K562 (cell line): Measurements from ENCODE around the gene CYRIA. TPM values are rescaled to one million over a fixed set of nuclear protein-coding genes. Genes with fewer than 3 reads are reported as not detected.

Experiments
- ATAC-seq: fragments of 200-7000 bp; cut with Tn5 transposase; 3 replicates; pipeline ENCODE4 v1.9.1; 2020; ENCODE audit warnings: moderate library complexity
- BruUV-seq: library from RNA; stranded (reverse); fragments of 400-500 nt; replicated peaks from 2 replicates; lab custom pipeline; 2021; lab: Mats Ljungman, UMichigan
- CTCF ChIA-PET: fragments of 300-600 bp; formaldehyde crosslinking; extraction: SDS; loops from one replicate; lab custom pipeline; 2021; ENCODE audit warnings: low intra/inter-chr PET ratio; lab: Yijun Ruan, JAX
- POLR2A ChIA-PET: fragments of 300-600, 350-650 bp; sonication (Branson Sonifier 250); formaldehyde crosslinking; extraction: SDS; loops from one replicate; lab custom pipeline; 2021; ENCODE audit warnings: antibody characterized with exemption, inconsistent platforms; lab: Yijun Ruan, JAX
- DNase-seq, 4 experiments: peaks; one replicate each; pipeline versions ENCODE4 v3.0.0 to v3.0.0-alpha.2; 2011 to 2018; ENCODE audit warnings: low spot score in 3 of 4, mixed read lengths in 3 of 4; ENCODE audit errors: extremely low read depth in 1 of 4
- FAIRE-seq: peaks from 2 replicates; lab custom pipeline; 2011; peaks lifted over from hg19 to GRCh38; lab: Jason Lieb, UNC
- H2AFZ ChIP-seq: 2 replicates; pipeline ENCODE4 v1.6.0; 2011; ENCODE audit warnings: low read depth, low read length, control low read depth, inconsistent platforms
- H3K27ac ChIP-seq: fragments of 200-600 bp; 3 replicates; pipeline ENCODE4 v1.8.0; 2011; ENCODE audit warnings: low read depth, mild to moderate bottlenecking, control low read depth, inconsistent platforms, low read length, moderate library complexity, mixed read lengths; ENCODE audit errors: extremely low read depth
- H3K27me3 ChIP-seq, 2 experiments: fragments of 300-600 bp in 1 of 2; 2 replicates in 1 of 2; 3 replicates in 1 of 2; pipeline versions ENCODE4 v1.6.0 to v1.8.0; 2011; ENCODE audit warnings: inconsistent platforms in 2 of 2, low read length in 2 of 2, mild to moderate bottlenecking in 1 of 2, mixed read lengths in 1 of 2, moderate library complexity in 1 of 2; ENCODE audit not compliant: control insufficient read depth in 2 of 2, insufficient read depth in 2 of 2
- H3K36me3 ChIP-seq: fragments of 300-600 bp; 3 replicates; pipeline ENCODE4 v1.8.0; 2011; ENCODE audit warnings: mild to moderate bottlenecking, low read length, inconsistent platforms; ENCODE audit not compliant: control insufficient read depth, insufficient read depth
- H3K4me1 ChIP-seq, 2 experiments: fragments of 200-600 bp in 1 of 2; replicated peaks in 1 of 2; 2 replicates in 1 of 2; 3 replicates in 1 of 2; pipeline versions ENCODE4 v1.5.1 to v1.8.0; 2011; ENCODE audit warnings: inconsistent platforms in 2 of 2, low read length in 2 of 2, mild to moderate bottlenecking in 1 of 2, mixed read lengths in 1 of 2, moderate library complexity in 1 of 2; ENCODE audit not compliant: control insufficient read depth in 2 of 2, insufficient read depth in 2 of 2
- H3K4me2 ChIP-seq: 2 replicates; pipeline ENCODE4 v1.6.1; 2011; ENCODE audit warnings: low read length, control low read depth, inconsistent platforms, mixed read lengths; ENCODE audit not compliant: insufficient read depth
- H3K4me3 ChIP-seq: fragments of 200-600 bp; sonication (generic), shearing (Covaris generic); 2 replicates; pipeline ENCODE4 v1.5.1; 2016; ENCODE audit warnings: control low read depth, inconsistent platforms
- H3K79me2 ChIP-seq: fragments of 200-600 bp; 3 replicates; pipeline ENCODE4 v1.8.0; 2011; ENCODE audit warnings: low read length, inconsistent platforms; ENCODE audit not compliant: control insufficient read depth, insufficient read depth
- H3K9ac ChIP-seq, 2 experiments: 2 replicates each; pipeline versions ENCODE4 v1.6.0 to v1.6.1; 2011; ENCODE audit warnings: low read depth in 2 of 2, low read length in 2 of 2, control low read depth in 1 of 2, inconsistent platforms in 1 of 2, mild to moderate bottlenecking in 1 of 2, mixed read lengths in 1 of 2; ENCODE audit not compliant: insufficient read depth in 1 of 2
- H3K9me1 ChIP-seq: one replicate; pipeline ENCODE4 v1.6.0; 2011; ENCODE audit warnings: inconsistent platforms, mild to moderate bottlenecking, low read length, moderate library complexity; ENCODE audit not compliant: control insufficient read depth, insufficient read depth
- H3K9me3 ChIP-seq: replicated peaks from 2 replicates; pipeline ENCODE4 v1.5.1; 2011; ENCODE audit warnings: low read depth, low read length, inconsistent platforms; ENCODE audit not compliant: control insufficient read depth, insufficient read depth
- H4K20me1 ChIP-seq: replicated peaks from 2 replicates; pipeline ENCODE4 v1.6.1; 2011; ENCODE audit warnings: low read length, inconsistent platforms, mixed read lengths; ENCODE audit not compliant: control insufficient read depth, insufficient read depth
- BCOR ChIP-seq: fragments of 450-650 bp; IDR thresholded peaks from 2 replicates; pipeline ENCODE4 v1.6.1; 2016
- GABPB1 ChIP-seq: sonication (generic); formaldehyde crosslinking; IDR thresholded peaks from 2 replicates; pipeline ENCODE4 v1.8.0; 2022; ENCODE audit warnings: mild to moderate bottlenecking, missing genetic modification reagents
- MAFG ChIP-seq: fragments of 450-650 bp; conservative IDR thresholded peaks from 2 replicates; pipeline ENCODE4 v1.6.1; 2016; ENCODE audit warnings: missing genetic modification characterization, missing compliant biosample characterization
- MYNN ChIP-seq, 2 experiments: sonication (generic); formaldehyde crosslinking in 1 of 2; IDR thresholded peaks; 2 replicates each; pipeline versions ENCODE4 v1.5.0 to v1.6.1; 2016 to 2020; ENCODE audit warnings: antibody characterized with exemption in 1 of 2, missing genetic modification reagents in 1 of 2
- WHSC1 ChIP-seq: IDR thresholded peaks from one replicate; pipeline ENCODE4 v1.6.1; 2012; ENCODE audit warnings: low read length, control low read depth, inconsistent platforms
- ZNF778 ChIP-seq: fragments of 450-650 bp; formaldehyde crosslinking; IDR thresholded peaks from 2 replicates; pipeline ENCODE4 v1.4.0; 2020; ENCODE audit warnings: mild to moderate bottlenecking, moderate library complexity
- WGBS: fragments of 100-300 bp; shearing (Covaris generic); methylation state at CpG from one replicate; pipeline ENCODE4 v1.1.6; 2016; ENCODE audit warnings: low coverage, mixed read lengths; ENCODE audit not compliant: insufficient coverage; ENCODE audit errors: missing lambda C conversion rate; 5-methylcytosine and 5-hydroxymethylcytosine counted together
- in situ Hi-C: fragments of 300-500 bp; cut with MboI; formaldehyde crosslinking; loops from 4 replicates; pipeline ENCODE4 v1.15.0; 2018; ENCODE audit warnings: inconsistent platforms, mixed read lengths
- intact Hi-C: fragments of 100-400 bp; cut with micrococcal nuclease; formaldehyde crosslinking; loops from 2 replicates; pipeline ENCODE4 v1.14.2; 2022
- polyA plus RNA-seq, 8 experiments: library from polyadenylated mRNA; depleted of rRNA in 4 of 8; stranded (reverse) in 5 of 8; unstranded in 3 of 8; fragments of >200 nt; fragmentation: Nextera tagmentation in 2 of 8; fragmentation: Illumina TruSeq in 1 of 8; extraction: Ambion mirVana in 2 of 8; extraction: Trizol in 1 of 8; gene quantifications; 2 replicates each; pipeline versions ENCODE4 v1.2.1 to v1.2.3, GENCODE V29; 2011 to 2014; ENCODE audit warnings: inconsistent platforms in 1 of 8, missing spikeins in 1 of 8
- total RNA-seq, 7 experiments: library from RNA; depleted of rRNA in 6 of 7; stranded (reverse); fragments of >200 nt in 6 of 7; fragmentation: Illumina TruSeq in 2 of 7; extraction: Trizol in 2 of 7; gene quantifications; 2 replicates each; pipeline versions ENCODE4 v1.2.1 to v1.2.3, GENCODE V29; 2011 to 2021; ENCODE audit warnings: low replicate concordance in 1 of 7
- TF ChIP-seq, protein P1 (sequence below), 2 experiments: fragments of 450-650 bp; conservative IDR thresholded peaks; 2 replicates each; pipeline ENCODE4 v1.6.1; 2017; ENCODE audit warnings: mild to moderate bottlenecking in 2 of 2, moderate library complexity in 2 of 2
- TF ChIP-seq, protein P2 (sequence below): fragments of 250-450 bp; sonication (Bioruptor Pico); IDR thresholded peaks from 2 replicates; pipeline ENCODE4 v1.5.0; 2020; ENCODE audit warnings: mild to moderate bottlenecking, borderline replicate concordance
- TF ChIP-seq, protein P3 (sequence below), 2 experiments: fragments of 450-650 bp; formaldehyde crosslinking in 1 of 2; IDR thresholded peaks; 2 replicates each; pipeline versions ENCODE4 v1.4.0 to v1.6.1; 2014 to 2020; ENCODE audit warnings: mild to moderate bottlenecking in 2 of 2, borderline replicate concordance in 1 of 2, low read depth in 1 of 2

The CYRIA gene
- total and polyA plus RNA-seq, 9 of the 15 experiments (the other 6 are each of a cell fraction or from before 2014, with no cell fraction given), result 0.84 to 5.6 (median 3.0) TPM

DNA sequence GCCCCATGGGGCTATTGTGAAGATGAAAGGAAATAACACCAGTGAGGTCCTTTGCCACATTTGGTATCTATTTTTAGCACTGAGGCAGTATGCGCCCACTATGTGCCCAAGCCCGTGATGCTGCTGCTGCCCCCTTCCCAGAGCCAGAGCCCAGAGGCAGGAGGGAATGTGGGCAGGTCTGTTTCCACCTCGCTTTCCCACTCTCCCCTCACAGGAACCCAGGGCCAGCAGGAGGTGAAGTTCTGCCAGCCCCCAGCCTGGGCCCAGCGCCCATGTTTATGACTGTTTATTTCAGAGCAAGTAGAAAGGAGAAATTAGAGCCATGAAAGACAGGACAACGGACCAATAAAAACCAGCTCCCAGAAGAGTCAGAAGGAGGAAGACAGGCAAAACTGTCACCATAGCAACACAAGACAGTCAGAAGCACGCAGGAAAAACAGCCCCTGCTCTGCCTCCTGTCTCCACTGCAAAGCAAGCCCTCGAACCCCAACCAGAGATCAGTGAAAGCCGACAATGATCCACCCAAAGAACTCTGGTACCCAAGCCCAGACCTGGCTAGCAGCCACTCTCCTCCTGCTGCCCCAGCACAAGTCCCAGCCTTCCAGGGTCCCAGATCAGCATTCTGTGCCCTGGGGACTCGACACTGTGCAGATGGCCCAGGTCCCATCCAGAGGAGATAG, 1.4 kb downstream of the CYRIA start:
- DNase-seq (no peak), ATAC-seq (no peak), FAIRE-seq (peak; percentile 40)
- Histone ChIP-seq H4K20me1 (no peaks in the 10 kb centered on the region), H3K36me3 (no peaks in the 10 kb centered on the region), H3K9me1 (no peaks in the 10 kb centered on the region), H3K4me1 (peaks cover 16 to 26% of the 10 kb centered on the region in 2 experiments), H2AFZ (0 out of 2 replicates have a peak overlapping the region, but pooled peaks have one; percentile 12), H3K4me2 (peak overlapping the region; percentile 6; the same call in 1 of the 2 replicates), H3K79me2 (no peaks in the 10 kb centered on the region), H3K9me3 (no peaks in the 10 kb centered on the region), H3K9ac (peak overlapping the region in 1 of 2 experiments; percentile 63; a peak in 1 of 4 replicates), H3K4me3 (no peak overlapping the region), H3K27me3 (peaks cover 0 to 17% of the 10 kb centered on the region in 2 experiments; a peak in 4 of 5 replicates), H3K27ac (no peak overlapping the region)
- CTCF ChIA-PET, result no interaction called here
- intact Hi-C loops, result loop anchor here (5.0 kb wide), 1 partner anchor 42 kb away; no protein-coding TSS in a partner anchor
- in situ Hi-C loops, result no loop called here
- 23% methylated on average over 9 of the region's 9 CpGs for WGBS
- TSS peak; percentile 27 for BruUV-seq
- POLR2A ChIA-PET, result interaction anchor here (1.1 kb wide), 1 partner anchor 14 kb away, joined by 3 read pairs; no protein-coding TSS in a partner anchor
- TF ChIP-seq, protein P1, sequence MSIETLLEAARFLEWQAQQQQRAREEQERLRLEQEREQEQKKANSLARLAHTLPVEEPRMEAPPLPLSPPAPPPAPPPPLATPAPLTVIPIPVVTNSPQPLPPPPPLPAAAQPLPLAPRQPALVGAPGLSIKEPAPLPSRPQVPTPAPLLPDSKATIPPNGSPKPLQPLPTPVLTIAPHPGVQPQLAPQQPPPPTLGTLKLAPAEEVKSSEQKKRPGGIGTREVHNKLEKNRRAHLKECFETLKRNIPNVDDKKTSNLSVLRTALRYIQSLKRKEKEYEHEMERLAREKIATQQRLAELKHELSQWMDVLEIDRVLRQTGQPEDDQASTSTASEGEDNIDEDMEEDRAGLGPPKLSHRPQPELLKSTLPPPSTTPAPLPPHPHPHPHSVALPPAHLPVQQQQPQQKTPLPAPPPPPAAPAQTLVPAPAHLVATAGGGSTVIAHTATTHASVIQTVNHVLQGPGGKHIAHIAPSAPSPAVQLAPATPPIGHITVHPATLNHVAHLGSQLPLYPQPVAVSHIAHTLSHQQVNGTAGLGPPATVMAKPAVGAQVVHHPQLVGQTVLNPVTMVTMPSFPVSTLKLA (conservative IDR thresholded peaks at IDR 0.05), result no peak
- TF ChIP-seq, protein P2, sequence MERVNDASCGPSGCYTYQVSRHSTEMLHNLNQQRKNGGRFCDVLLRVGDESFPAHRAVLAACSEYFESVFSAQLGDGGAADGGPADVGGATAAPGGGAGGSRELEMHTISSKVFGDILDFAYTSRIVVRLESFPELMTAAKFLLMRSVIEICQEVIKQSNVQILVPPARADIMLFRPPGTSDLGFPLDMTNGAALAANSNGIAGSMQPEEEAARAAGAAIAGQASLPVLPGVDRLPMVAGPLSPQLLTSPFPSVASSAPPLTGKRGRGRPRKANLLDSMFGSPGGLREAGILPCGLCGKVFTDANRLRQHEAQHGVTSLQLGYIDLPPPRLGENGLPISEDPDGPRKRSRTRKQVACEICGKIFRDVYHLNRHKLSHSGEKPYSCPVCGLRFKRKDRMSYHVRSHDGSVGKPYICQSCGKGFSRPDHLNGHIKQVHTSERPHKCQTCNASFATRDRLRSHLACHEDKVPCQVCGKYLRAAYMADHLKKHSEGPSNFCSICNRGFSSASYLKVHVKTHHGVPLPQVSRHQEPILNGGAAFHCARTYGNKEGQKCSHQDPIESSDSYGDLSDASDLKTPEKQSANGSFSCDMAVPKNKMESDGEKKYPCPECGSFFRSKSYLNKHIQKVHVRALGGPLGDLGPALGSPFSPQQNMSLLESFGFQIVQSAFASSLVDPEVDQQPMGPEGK (CRISPR knock-in tag), result no peak
- no peak for TF ChIP-seq MYNN (IDR thresholded peaks at IDR 0.05)
- TF ChIP-seq MYNN (CRISPR knock-in tag; IDR thresholded peaks at IDR 0.05), result no peak
- TF ChIP-seq BCOR, result no peak
- no peak for TF ChIP-seq MAFG (tag)
- TF ChIP-seq WHSC1, result no peak
- TF ChIP-seq, protein P3, sequence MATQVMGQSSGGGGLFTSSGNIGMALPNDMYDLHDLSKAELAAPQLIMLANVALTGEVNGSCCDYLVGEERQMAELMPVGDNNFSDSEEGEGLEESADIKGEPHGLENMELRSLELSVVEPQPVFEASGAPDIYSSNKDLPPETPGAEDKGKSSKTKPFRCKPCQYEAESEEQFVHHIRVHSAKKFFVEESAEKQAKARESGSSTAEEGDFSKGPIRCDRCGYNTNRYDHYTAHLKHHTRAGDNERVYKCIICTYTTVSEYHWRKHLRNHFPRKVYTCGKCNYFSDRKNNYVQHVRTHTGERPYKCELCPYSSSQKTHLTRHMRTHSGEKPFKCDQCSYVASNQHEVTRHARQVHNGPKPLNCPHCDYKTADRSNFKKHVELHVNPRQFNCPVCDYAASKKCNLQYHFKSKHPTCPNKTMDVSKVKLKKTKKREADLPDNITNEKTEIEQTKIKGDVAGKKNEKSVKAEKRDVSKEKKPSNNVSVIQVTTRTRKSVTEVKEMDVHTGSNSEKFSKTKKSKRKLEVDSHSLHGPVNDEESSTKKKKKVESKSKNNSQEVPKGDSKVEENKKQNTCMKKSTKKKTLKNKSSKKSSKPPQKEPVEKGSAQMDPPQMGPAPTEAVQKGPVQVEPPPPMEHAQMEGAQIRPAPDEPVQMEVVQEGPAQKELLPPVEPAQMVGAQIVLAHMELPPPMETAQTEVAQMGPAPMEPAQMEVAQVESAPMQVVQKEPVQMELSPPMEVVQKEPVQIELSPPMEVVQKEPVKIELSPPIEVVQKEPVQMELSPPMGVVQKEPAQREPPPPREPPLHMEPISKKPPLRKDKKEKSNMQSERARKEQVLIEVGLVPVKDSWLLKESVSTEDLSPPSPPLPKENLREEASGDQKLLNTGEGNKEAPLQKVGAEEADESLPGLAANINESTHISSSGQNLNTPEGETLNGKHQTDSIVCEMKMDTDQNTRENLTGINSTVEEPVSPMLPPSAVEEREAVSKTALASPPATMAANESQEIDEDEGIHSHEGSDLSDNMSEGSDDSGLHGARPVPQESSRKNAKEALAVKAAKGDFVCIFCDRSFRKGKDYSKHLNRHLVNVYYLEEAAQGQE (IDR thresholded peaks at IDR 0.05; ENCODE audit: borderline replicate concordance), result no peak
- TF ChIP-seq, protein P3 (CRISPR knock-in tag; IDR thresholded peaks at IDR 0.05; ENCODE audit: low read depth), result no peak
- TF ChIP-seq ZNF778 (CRISPR knock-in tag), result no peak
- TF ChIP-seq GABPB1 (CRISPR knock-in tag), result peak; percentile 57; the same call in 1 of the 2 replicates
